Loucy (cell line): ENCODE measurements around the gene COL24A1.

Experiments used
- H2AFZ ChIP-seq: fragments of 200-600 bp; sonication (generic); 2 replicates; pipeline ENCODE4 v1.6.0; 2016; ENCODE audit warnings: antibody characterized with exemption, mild to moderate bottlenecking, low read length, moderate library complexity
- H3F3A ChIP-seq: fragments of 200-600 bp; 2 replicates; pipeline ENCODE4 v1.6.0; 2016; ENCODE audit warnings: antibody characterized with exemption, low read depth, mild to moderate bottlenecking
- H3K27me3 ChIP-seq: fragments of 200-600 bp; sonication (generic); 2 replicates; pipeline ENCODE4 v1.6.1; 2014; ENCODE audit warnings: low read length, mild to moderate bottlenecking; ENCODE audit not compliant: insufficient read depth, poor library complexity, severe bottlenecking
- H3K36me3 ChIP-seq: fragments of 200-600 bp; sonication (generic); 2 replicates; pipeline ENCODE4 v1.6.1; 2016; ENCODE audit warnings: low read length; ENCODE audit not compliant: insufficient read depth
- H3K4me1 ChIP-seq: fragments of 200-600 bp; sonication (generic); 2 replicates; pipeline ENCODE4 v1.5.1; 2014; ENCODE audit warnings: low read length, mild to moderate bottlenecking; ENCODE audit not compliant: insufficient read depth, poor library complexity, severe bottlenecking
- H3K4me2 ChIP-seq: fragments of 200-600 bp; sonication (generic); 2 replicates; pipeline ENCODE4 v1.6.0; 2014; ENCODE audit warnings: antibody characterized with exemption, low read length, low read depth, mild to moderate bottlenecking; ENCODE audit not compliant: poor library complexity, severe bottlenecking
- H3K4me3 ChIP-seq: fragments of 200-600 bp; sonication (generic); 2 replicates; pipeline ENCODE4 v1.5.1; 2014; ENCODE audit warnings: low read length, mild to moderate bottlenecking, mixed read lengths; ENCODE audit not compliant: poor library complexity, severe bottlenecking
- H3K79me2 ChIP-seq: fragments of 200-600 bp; sonication (generic); 2 replicates; pipeline ENCODE4 v1.6.1; 2014; ENCODE audit warnings: low read length; ENCODE audit not compliant: insufficient read depth
- H3K9ac ChIP-seq: fragments of 200-600 bp; sonication (generic); 2 replicates; pipeline ENCODE4 v1.6.0; 2014; ENCODE audit warnings: mild to moderate bottlenecking, low read depth, low read length, moderate library complexity; ENCODE audit not compliant: poor library complexity, severe bottlenecking
- H3K9me2 ChIP-seq: fragments of 200-600 bp; sonication (generic); replicated peaks from 2 replicates; pipeline ENCODE4 v1.6.1; 2016; ENCODE audit warnings: low read depth, low read length, mixed read lengths
- H3K9me3 ChIP-seq: fragments of 200-600 bp; sonication (generic); 2 replicates; pipeline ENCODE4 v1.6.1; 2014; ENCODE audit warnings: mild to moderate bottlenecking, antibody characterized with exemption, low read length, low read depth; ENCODE audit not compliant: insufficient read depth
- H4K20me1 ChIP-seq: fragments of 200-600 bp; sonication (generic); 2 replicates; pipeline ENCODE4 v1.6.0; 2014; ENCODE audit warnings: antibody characterized with exemption, low read length, mild to moderate bottlenecking; ENCODE audit not compliant: insufficient read depth, poor library complexity, severe bottlenecking
- CTCF ChIP-seq: fragments of 200-600 bp; sonication (generic); conservative IDR thresholded peaks from 2 replicates; pipeline ENCODE4 v1.5.1; 2014; ENCODE audit warnings: mild to moderate bottlenecking, antibody characterized with exemption, low read length
- EZH2phosphoT487 ChIP-seq: fragments of 200-600 bp; IDR thresholded peaks from 2 replicates; pipeline ENCODE4 v1.6.1; 2018; ENCODE audit warnings: antibody characterized with exemption, mild to moderate bottlenecking, moderate library complexity, borderline replicate concordance

The COL24A1 gene

GRCh38 chr1:86101616-86102015 is 55.0 kb downstream of the COL24A1 start:
- H3K27me3 ChIP-seq = no peaks in the 10 kb centered on the region
- H3K4me2 ChIP-seq = no peak overlapping the region
- TF ChIP-seq EZH2phosphoT487 (no peak), CTCF (no peak)
- H3K4me3 ChIP-seq = no peak overlapping the region
- no peak overlapping the region for H2AFZ ChIP-seq
- no peaks in the 10 kb centered on the region for H3K79me2 ChIP-seq
- no peaks in the 10 kb centered on the region for H3K9me2 ChIP-seq
- no peak overlapping the region for H3K9ac ChIP-seq
- H4K20me1 ChIP-seq = no peaks in the 10 kb centered on the region
- no peaks in the 10 kb centered on the region; the same call in 1 of the 2 replicates for H3F3A ChIP-seq
- H3K36me3 ChIP-seq = no peaks in the 10 kb centered on the region
- no peaks in the 10 kb centered on the region for H3K9me3 ChIP-seq
- H3K4me1 ChIP-seq = peaks cover 13% of the 10 kb centered on the region

- H3K27me3 ChIP-seq = no peaks in the 10 kb centered on the region
- H4K20me1 ChIP-seq = no peaks in the 10 kb centered on the region
- no peaks in the 10 kb centered on the region; the same call in 1 of the 2 replicates for H3F3A ChIP-seq
- H3K9ac ChIP-seq = no peak overlapping the region
- no peak overlapping the region for H2AFZ ChIP-seq
- H3K9me3 ChIP-seq = no peaks in the 10 kb centered on the region
- TF ChIP-seq CTCF = no peak
- TF ChIP-seq EZH2phosphoT487 = no peak
- H3K79me2 ChIP-seq = no peaks in the 10 kb centered on the region
- H3K4me1 ChIP-seq = peaks cover 13% of the 10 kb centered on the region
- no peaks in the 10 kb centered on the region for H3K36me3 ChIP-seq
- H3K4me2 ChIP-seq = no peak overlapping the region
- H3K4me3 ChIP-seq = no peak overlapping the region
- no peaks in the 10 kb centered on the region for H3K9me2 ChIP-seq
Observed at GRCh38 chr1:86100401-86100800, 56.2 kb downstream of the COL24A1 start.

DNA sequence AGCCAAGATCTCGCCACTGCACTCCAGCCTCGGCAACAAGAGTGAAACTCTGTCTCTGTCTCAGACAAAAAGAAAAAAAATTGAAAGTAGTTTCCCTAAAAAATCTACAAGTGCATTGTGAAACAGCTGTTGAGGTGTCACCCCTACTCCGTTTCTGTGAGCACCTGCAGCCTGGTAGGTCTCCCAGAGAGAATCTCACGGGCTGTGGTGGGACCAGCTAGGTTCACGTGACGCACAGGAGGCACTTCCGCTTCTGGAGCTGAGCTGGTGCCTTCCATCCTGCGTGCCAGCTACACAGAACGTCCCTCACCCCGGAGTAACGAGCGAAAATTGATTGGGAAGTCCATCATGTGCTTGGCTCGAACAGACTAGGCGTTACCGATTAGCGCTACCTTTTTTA is 66.8 kb downstream of the COL24A1 start:
- Histone ChIP-seq H3K27me3 (no peaks in the 10 kb centered on the region), H3K4me3 (no peak overlapping the region), H3K4me2 (no peak overlapping the region), H3K9me2 (no peaks in the 10 kb centered on the region), H3K9ac (no peak overlapping the region), H3K4me1 (peaks cover 27% of the 10 kb centered on the region), H3K79me2 (no peaks in the 10 kb centered on the region), H3F3A (no peaks in the 10 kb centered on the region), H3K9me3 (no peaks in the 10 kb centered on the region), H4K20me1 (no peaks in the 10 kb centered on the region), H2AFZ (no peak overlapping the region), H3K36me3 (no peaks in the 10 kb centered on the region)
- TF ChIP-seq CTCF (no peak), EZH2phosphoT487 (no peak)
